HL-60 (cell line): ENCODE data around the gene CYP8B1.

Experiments
- CTCF ChIP-seq: IDR thresholded peaks from one replicate; pipeline ENCODE4 v1.5.1; 2011; ENCODE audit warnings: low read length, control low read depth, inconsistent platforms; ENCODE audit not compliant: insufficient read depth
- GABPA ChIP-seq: IDR thresholded peaks from 2 replicates; pipeline ENCODE4 v1.6.1; 2012; ENCODE audit warnings: low read depth
- POLR2AphosphoS5 ChIP-seq: IDR thresholded peaks from 2 replicates; pipeline ENCODE4 v1.6.1; 2012; ENCODE audit warnings: low read depth
- REST ChIP-seq: IDR thresholded peaks from 2 replicates; pipeline ENCODE4 v1.6.1; 2012; ENCODE audit warnings: low read depth; ENCODE audit not compliant: insufficient replicate concordance
- SPI1 ChIP-seq: IDR thresholded peaks from 2 replicates; pipeline ENCODE4 v1.6.1; 2012; ENCODE audit warnings: low read depth, mild to moderate bottlenecking, borderline replicate concordance

GRCh38 chr3:42884324-42884723 lies 8.6 kb upstream of the CYP8B1 start:
- TF ChIP-seq CTCF (no peak), POLR2AphosphoS5 (no peak), REST (no peak), SPI1 (no peak), GABPA (no peak)
